Measurements from ENCODE around the gene C19orf12. TPM values are rescaled to one million over a fixed set of nuclear protein-coding genes. Genes with fewer than 3 reads are reported as not detected.
"Not testable (repeated sequence)": the region's sequence is repeated elsewhere in the genome, so short reads cannot be mapped to it uniquely, and the experiment has no call there.

Gene C19orf12
- polyA plus RNA-seq, 6 donors from 2014 or later: 8.2 to 24.0 (median 15.3) TPM

DNA sequence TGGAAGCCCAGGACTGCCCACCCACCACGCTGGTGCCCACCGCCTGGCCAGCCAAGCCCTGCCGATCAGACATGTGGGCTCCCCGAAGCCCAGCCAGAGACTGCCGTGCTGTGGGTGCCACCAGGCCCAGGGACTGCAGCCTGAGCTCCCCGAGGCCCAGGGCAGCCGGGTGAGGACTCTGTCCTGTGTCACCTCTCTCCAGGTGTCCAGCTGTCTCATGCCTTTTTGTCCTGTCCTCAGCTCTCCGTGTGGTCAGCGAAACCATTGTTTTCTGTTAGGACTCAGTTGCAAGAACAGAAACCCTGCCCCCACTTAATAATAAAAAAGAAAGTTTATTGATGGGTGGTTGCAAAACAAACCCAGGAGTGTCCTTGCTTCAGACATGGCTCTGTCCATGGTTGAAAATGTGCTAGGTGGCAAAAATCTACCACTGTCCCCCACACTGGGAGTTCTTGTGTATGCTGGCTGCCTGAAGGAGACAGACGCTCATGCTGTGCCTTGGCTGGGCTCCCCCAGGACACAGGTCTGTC lies 39.9 kb downstream of the C19orf12 start:
- Mint-ChIP-seq H3K36me3 (no peaks in the 10 kb centered on the region), H3K4me3 (peak overlapping the region in 1 of 8 donors; percentile 29), H3K27me3 (no peaks in the 10 kb centered on the region), H3K4me1 (peaks cover 45 to 66% (median 46%) of the 10 kb centered on the region in 3 donors), H3K9me3 (peaks cover 0 to 2% (median 0%) of the 10 kb centered on the region in 7 donors), H3K27ac (peak overlapping the region in 4 of 6 donors; percentile 20 to 67 (median 52))
- DNase-seq: no peak
- ATAC-seq (ENCODE audit: low read depth in 2 of 2): no peak

DNA sequence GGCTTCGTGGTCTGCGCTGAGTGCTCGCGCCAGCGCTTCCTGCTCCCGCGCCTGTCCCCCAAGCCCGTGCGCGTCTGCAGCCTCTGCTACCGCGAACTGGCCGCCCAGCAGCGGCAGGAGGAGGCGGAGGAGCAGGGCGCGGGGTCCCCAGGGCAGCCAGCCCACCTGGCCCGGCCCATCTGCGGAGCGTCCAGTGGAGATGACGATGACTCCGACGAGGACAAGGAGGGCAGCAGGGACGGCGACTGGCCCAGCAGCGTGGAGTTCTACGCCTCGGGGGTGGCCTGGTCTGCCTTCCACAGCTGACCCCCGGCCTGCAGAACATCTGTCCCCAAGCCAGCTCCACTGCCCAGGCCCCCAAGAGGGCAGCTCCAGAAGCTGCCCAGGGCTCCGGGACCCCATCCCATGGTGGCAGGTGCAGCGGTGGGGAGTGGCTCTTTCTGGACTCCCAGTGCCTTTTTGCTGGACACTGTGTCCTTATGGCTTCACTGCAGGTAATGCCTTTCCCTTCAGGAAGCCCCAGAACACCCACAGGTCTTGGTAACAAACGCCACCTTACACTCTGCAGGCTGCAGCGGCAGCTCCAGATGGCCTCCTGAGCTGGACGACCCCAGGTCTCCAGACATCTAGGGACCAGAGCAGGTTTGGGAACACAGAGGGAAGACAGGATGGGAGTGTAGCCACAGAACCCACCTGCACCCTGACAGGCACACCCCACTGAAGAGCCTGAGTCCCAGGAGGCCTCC lies 40.5 kb downstream of the C19orf12 start:
- DNase-seq (no peak), ATAC-seq (ENCODE audit: low read depth in 2 of 2) (no peak)
- H3K27ac Mint-ChIP-seq: peak overlapping the region in 5 of 6 donors; percentile 16 to 94 (median 38)
- no peaks in the 10 kb centered on the region for H3K27me3 Mint-ChIP-seq
- H3K9me3 Mint-ChIP-seq: peaks cover 0 to 2% (median 0%) of the 10 kb centered on the region in 7 donors
- peak overlapping the region in 1 of 8 donors; percentile 10 for H3K4me3 Mint-ChIP-seq
- peaks cover 45 to 67% (median 45%) of the 10 kb centered on the region in 3 donors for H3K4me1 Mint-ChIP-seq
- H3K36me3 Mint-ChIP-seq: no peaks in the 10 kb centered on the region

GRCh38 chr19:29673451-29674371 lies 41.4 kb downstream of the C19orf12 start:
- ATAC-seq (ENCODE audit: low read depth in 2 of 2): no peak
- H3K27ac Mint-ChIP-seq: peak overlapping the region; percentile 92 to 99 (median 98)

DNA sequence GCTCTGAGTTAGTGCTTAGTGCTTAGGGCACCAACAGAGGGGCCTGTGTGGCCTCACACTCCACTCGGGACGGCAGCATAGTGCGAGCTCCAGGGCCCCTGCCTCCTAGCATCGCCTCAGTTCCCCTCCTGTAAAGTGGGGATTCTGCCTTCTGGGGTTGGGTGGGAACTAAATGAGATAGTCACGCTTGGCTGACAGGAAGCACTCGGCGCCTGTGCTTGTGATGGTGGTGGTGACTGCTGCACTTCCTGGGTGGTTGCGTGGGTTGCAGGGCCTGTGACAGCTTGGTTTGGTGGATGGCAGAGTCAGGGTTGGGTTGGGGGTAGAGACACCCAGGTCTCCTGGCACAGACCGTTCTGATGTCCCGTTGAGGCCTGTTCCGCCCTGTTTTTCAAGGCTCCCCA lies 42.1 kb downstream of the C19orf12 start:
- peak; percentile 89 to 92 for ATAC-seq (ENCODE audit: low read depth in 2 of 2)
- Mint-ChIP-seq H3K27me3 (no peaks in the 10 kb centered on the region), H3K9me3 (peaks cover 0 to 2% (median 0%) of the 10 kb centered on the region in 7 donors), H3K27ac (peak overlapping the region; percentile 92 to 99 (median 98)), H3K4me3 (peak overlapping the region; percentile 60 to 88 (median 76)), H3K4me1 (peaks cover 46 to 71% (median 48%) of the 10 kb centered on the region in 3 donors), H3K36me3 (no peaks in the 10 kb centered on the region)
- peak; percentile 81 for DNase-seq

More at GRCh38 chr19:29673451-29674371, 41.4 kb downstream of the C19orf12 start:
- H3K4me1 Mint-ChIP-seq: peaks cover 45 to 64% (median 46%) of the 10 kb centered on the region in 3 donors
- DNase-seq: no peak
- H3K36me3 Mint-ChIP-seq: no peaks in the 10 kb centered on the region
- peaks cover 0 to 2% (median 0%) of the 10 kb centered on the region in 7 donors for H3K9me3 Mint-ChIP-seq
- H3K4me3 Mint-ChIP-seq: peak overlapping the region; percentile 29 to 88 (median 70)
- H3K27me3 Mint-ChIP-seq: no peaks in the 10 kb centered on the region

DNA sequence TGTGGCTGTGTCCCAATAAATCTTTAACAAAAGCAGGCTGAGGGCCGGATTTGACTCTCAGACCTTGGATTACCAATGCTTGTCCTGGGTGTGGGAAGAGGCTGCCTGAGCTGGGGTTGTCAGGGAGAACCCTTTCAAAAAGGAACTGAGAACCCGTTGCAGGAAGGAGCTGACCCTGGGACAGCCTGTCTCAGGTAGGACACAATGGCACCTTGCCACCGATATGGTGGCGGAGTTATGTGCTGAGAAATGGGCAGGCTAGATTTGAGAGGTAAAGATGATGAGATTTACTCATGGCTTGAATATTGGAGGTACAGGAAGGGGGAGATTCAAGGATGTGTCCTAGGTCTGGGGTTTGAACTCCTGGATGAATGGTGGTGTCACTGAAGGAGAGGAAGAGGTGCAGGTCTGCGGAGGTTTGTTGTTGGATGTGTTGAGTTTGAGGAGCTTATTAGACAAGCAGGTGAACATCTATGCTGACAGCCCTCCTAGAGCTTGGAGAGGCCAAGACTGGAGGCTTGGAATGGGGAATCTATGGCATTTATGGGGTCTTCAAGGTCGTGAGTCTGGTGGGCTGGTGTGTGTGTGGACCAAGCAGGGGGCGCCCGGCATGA lies 42.6 kb downstream of the C19orf12 start:
- Mint-ChIP-seq H3K4me3 (peak overlapping the region; percentile 60 to 88 (median 76)), H3K27me3 (no peaks in the 10 kb centered on the region), H3K4me1 (peaks cover 48 to 76% (median 54%) of the 10 kb centered on the region in 3 donors), H3K9me3 (peaks cover 0 to 2% (median 0%) of the 10 kb centered on the region in 7 donors), H3K36me3 (no peaks in the 10 kb centered on the region), H3K27ac (peak overlapping the region; percentile 92 to 99 (median 98))
- DNase-seq: no peak
- ATAC-seq (ENCODE audit: low read depth in 2 of 2): no peak

GRCh38 chr19:29671393-29672160 lies 43.5 kb downstream of the C19orf12 start:
- DNase-seq: peak; percentile 54
- H3K9me3 Mint-ChIP-seq: peaks cover 0 to 2% (median 0%) of the 10 kb centered on the region in 7 donors
- peak overlapping the region; percentile 92 to 99 (median 98) for H3K27ac Mint-ChIP-seq
- ATAC-seq (ENCODE audit: low read depth in 2 of 2): peak; percentile 54
- H3K4me3 Mint-ChIP-seq: peak overlapping the region; percentile 1 to 81 (median 58)
- peaks cover 53 to 80% (median 62%) of the 10 kb centered on the region in 3 donors for H3K4me1 Mint-ChIP-seq
- no peaks in the 10 kb centered on the region for H3K27me3 Mint-ChIP-seq
- H3K36me3 Mint-ChIP-seq: no peaks in the 10 kb centered on the region

GRCh38 chr19:29671026-29671392 lies 44.1 kb downstream of the C19orf12 start:
- Mint-ChIP-seq H3K27ac (peak overlapping the region; percentile 92 to 99 (median 98)), H3K4me1 (peaks cover 56 to 79% (median 65%) of the 10 kb centered on the region in 3 donors), H3K4me3 (peak overlapping the region in 6 of 8 donors; percentile 25 to 81 (median 54))
- H3K27me3 Mint-ChIP-seq; ATAC-seq (ENCODE audit: low read depth in 2 of 2); H3K36me3 Mint-ChIP-seq; DNase-seq; H3K9me3 Mint-ChIP-seq: not testable (repeated sequence)

GRCh38 chr19:29670255-29670654 lies 44.8 kb downstream of the C19orf12 start:
- H3K27ac Mint-ChIP-seq: peak overlapping the region in 3 of 6 donors; percentile 31 to 94 (median 85)
- DNase-seq: no peak
- H3K4me1 Mint-ChIP-seq: peaks cover 57 to 75% (median 70%) of the 10 kb centered on the region in 3 donors
- no peak for ATAC-seq (ENCODE audit: low read depth in 2 of 2)
- no peaks in the 10 kb centered on the region for H3K27me3 Mint-ChIP-seq
- no peaks in the 10 kb centered on the region for H3K36me3 Mint-ChIP-seq
- peak overlapping the region in 2 of 8 donors; percentile 20 to 35 for H3K4me3 Mint-ChIP-seq
- H3K9me3 Mint-ChIP-seq: peaks cover 0 to 2% (median 0%) of the 10 kb centered on the region in 7 donors

- peak overlapping the region in 3 of 6 donors; percentile 62 to 94 (median 76) for H3K27ac Mint-ChIP-seq
- H3K36me3 Mint-ChIP-seq: no peaks in the 10 kb centered on the region
- H3K9me3 Mint-ChIP-seq: peaks cover 0 to 2% (median 0%) of the 10 kb centered on the region in 7 donors
- peaks cover 60 to 83% (median 68%) of the 10 kb centered on the region in 3 donors for H3K4me1 Mint-ChIP-seq
- DNase-seq (no peak), ATAC-seq (ENCODE audit: low read depth in 2 of 2) (no peak)
- no peaks in the 10 kb centered on the region for H3K27me3 Mint-ChIP-seq
- H3K4me3 Mint-ChIP-seq: no peak overlapping the region
These were observed 46.1 kb downstream of the C19orf12 start for GRCh38 chr19:29668746-29669609.

DNA sequence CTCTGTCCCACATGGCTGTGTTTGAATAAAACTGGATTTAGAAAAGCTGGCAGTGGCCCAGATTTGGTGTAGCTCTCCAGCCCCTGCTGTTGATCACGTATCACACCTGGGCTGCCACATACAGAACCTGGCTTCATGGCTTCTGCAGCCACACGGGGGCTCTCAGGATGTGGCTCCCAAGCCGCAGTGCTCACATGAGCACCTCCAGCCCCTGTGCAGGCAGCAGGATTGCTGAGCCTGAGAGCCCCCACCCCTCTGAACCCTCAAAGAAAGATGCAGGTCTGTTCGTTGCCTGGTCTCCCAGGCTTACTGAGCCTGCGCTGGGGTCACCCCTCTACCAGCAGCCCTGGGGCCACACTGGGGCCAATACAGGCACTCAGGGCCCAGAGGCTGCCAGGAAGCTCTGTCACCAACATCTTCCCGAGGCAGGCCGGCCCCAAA lies 47.1 kb downstream of the C19orf12 start:
- peak overlapping the region in 6 of 8 donors; percentile 29 to 82 (median 66) for H3K4me3 Mint-ChIP-seq
- DNase-seq (no peak), ATAC-seq (ENCODE audit: low read depth in 2 of 2) (no peak)
- H3K4me1 Mint-ChIP-seq: peaks cover 49 to 73% (median 58%) of the 10 kb centered on the region in 3 donors
- no peaks in the 10 kb centered on the region for H3K36me3 Mint-ChIP-seq
- peaks cover 0 to 2% (median 0%) of the 10 kb centered on the region in 7 donors for H3K9me3 Mint-ChIP-seq
- peak overlapping the region; percentile 56 to 94 (median 73) for H3K27ac Mint-ChIP-seq
- no peaks in the 10 kb centered on the region for H3K27me3 Mint-ChIP-seq

- no peak for DNase-seq
- H3K36me3 Mint-ChIP-seq: no peaks in the 10 kb centered on the region
- no peaks in the 10 kb centered on the region for H3K27me3 Mint-ChIP-seq
- ATAC-seq (ENCODE audit: low read depth in 2 of 2): no peak
- peaks cover 44 to 68% (median 52%) of the 10 kb centered on the region in 3 donors for H3K4me1 Mint-ChIP-seq
- peak overlapping the region; percentile 26 to 86 (median 80) for H3K4me3 Mint-ChIP-seq
- H3K9me3 Mint-ChIP-seq: peaks cover 0 to under 1% (median 0%) of the 10 kb centered on the region in 7 donors
- peak overlapping the region; percentile 74 to 94 (median 86) for H3K27ac Mint-ChIP-seq
These were observed 47.7 kb downstream of the C19orf12 start for GRCh38 chr19:29667387-29667783.
